Measurements from ENCODE around the gene MAPK10.
A peak's percentile ranks its signal among the peaks of the same experiment; 100 is the strongest.

Gene MAPK10

DNA sequence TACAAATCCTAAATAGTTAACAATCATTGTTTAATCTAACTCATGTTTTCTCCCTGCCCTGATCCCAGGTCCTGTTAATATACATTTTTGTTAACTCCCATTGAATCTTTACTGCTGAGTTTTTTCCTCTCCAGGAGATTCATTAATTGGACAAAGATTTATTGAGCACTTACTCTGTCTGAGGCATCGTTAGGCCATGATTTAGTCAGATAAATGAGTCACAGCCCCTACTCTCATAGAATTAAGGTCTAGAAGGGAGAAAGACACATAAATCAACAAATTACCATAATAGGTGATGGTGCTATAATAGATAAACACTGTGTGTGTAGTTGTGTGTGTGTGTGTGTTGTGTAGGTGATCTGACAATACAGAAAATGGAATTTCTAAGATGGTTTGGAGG lies 112.5 kb downstream of the MAPK10 start:
- DNase-seq (ENCODE audit: low read depth) = no peak
- H3K4me3 ChIP-seq (ENCODE audit: control insufficient read depth, low read depth, low read length) = no peak overlapping the region
- TF ChIP-seq, protein P1, sequence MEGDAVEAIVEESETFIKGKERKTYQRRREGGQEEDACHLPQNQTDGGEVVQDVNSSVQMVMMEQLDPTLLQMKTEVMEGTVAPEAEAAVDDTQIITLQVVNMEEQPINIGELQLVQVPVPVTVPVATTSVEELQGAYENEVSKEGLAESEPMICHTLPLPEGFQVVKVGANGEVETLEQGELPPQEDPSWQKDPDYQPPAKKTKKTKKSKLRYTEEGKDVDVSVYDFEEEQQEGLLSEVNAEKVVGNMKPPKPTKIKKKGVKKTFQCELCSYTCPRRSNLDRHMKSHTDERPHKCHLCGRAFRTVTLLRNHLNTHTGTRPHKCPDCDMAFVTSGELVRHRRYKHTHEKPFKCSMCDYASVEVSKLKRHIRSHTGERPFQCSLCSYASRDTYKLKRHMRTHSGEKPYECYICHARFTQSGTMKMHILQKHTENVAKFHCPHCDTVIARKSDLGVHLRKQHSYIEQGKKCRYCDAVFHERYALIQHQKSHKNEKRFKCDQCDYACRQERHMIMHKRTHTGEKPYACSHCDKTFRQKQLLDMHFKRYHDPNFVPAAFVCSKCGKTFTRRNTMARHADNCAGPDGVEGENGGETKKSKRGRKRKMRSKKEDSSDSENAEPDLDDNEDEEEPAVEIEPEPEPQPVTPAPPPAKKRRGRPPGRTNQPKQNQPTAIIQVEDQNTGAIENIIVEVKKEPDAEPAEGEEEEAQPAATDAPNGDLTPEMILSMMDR (IDR thresholded peaks at IDR 0.05; ENCODE audit: control insufficient read depth, insufficient read depth, low read depth, low read length, missing control alignments) = no peak

DNA sequence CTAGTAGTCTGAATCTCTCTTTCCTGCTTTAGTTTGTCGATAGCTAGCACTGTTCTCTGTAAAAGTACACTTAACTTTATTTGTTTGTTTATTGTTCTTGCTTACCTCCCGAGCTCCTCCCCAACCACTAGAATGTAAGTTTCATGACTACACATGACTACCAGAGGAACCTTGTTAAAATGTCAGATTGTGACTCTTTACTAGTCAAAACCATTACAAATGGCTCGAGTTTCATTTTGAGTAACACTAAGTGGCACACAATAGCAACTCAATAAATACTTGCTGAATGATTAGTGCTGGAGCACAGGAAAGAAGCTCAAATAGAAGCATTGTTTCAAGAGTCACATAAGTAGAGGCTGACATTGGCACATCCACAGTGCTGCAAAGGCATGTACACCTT lies 116.1 kb downstream of the MAPK10 start:
- TF ChIP-seq, protein P1 (IDR thresholded peaks at IDR 0.05; ENCODE audit: control insufficient read depth, insufficient read depth, low read depth, low read length, missing control alignments) = no peak
- DNase-seq (ENCODE audit: low read depth) = no peak
- H3K4me3 ChIP-seq (ENCODE audit: control insufficient read depth, low read depth, low read length) = no peak overlapping the region

DNA sequence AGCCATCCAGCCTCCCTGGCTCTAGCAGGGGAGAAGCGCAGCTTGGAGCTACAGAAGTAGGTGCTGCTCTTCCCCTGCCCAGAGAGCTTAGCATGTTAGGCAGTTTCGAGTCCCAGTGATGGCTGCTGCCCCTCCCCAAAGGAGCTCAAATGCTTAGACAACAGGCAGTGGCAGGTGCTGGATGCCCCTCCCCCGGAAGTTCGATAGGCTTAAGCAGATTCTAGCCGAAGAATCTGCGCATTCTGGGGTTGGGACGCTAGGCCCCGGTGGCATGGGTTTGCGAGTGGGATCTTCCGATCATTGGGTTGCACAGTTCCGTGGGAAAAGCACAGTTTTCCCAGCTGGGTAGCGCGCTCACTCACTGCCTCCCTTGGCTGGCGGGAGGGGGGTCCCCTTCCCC lies 117.2 kb downstream of the MAPK10 start:
- H3K4me3 ChIP-seq (ENCODE audit: control insufficient read depth, low read depth, low read length) = no peak overlapping the region
- TF ChIP-seq, protein P1 (IDR thresholded peaks at IDR 0.05; ENCODE audit: control insufficient read depth, insufficient read depth, low read depth, low read length, missing control alignments) = no peak
- DNase-seq (ENCODE audit: low read depth) = no peak

DNA sequence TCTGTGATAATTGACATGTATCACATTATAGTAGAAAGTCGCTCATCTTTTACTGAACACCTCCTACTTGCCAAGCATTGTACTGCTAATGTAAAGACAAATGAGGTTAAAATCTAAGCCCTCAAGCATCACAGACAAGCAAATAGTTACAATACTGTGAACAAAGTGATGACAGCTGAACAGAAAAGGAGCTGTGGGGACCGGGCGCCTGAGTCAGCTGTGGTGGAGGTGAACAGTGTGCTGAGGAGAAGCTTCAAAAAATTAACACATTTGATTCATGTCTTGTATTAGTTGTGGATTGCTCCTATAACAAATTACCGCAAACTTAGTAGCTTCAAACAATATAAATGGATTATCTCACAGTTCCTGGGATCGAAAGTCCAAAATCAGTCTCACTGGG lies 124.3 kb downstream of the MAPK10 start:
- H3K4me3 ChIP-seq (ENCODE audit: control insufficient read depth, low read depth, low read length) = no peak overlapping the region
- TF ChIP-seq, protein P1 (IDR thresholded peaks at IDR 0.05; ENCODE audit: control insufficient read depth, insufficient read depth, low read depth, low read length, missing control alignments) = no peak
- DNase-seq (ENCODE audit: low read depth) = no peak

DNA sequence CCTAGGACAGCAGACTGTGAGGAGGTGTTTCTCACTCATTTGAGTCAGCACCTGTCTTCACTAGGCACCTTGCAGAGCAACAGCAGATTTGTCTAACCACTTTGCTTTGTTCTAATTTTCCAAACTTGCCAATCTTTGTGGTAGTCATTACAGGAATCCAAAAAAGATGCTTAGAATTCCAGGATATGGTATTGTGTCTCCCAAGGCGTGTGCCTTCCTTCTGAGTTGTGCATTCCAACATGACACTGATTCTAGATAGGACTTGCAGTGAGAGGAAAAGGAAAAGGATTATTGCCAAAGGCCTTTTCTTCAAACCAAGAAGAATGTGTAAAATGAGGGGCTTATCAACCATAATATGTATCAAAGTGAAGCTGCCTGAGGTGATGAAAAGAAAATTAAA lies 126.2 kb downstream of the MAPK10 start:
- no peak overlapping the region for H3K4me3 ChIP-seq (ENCODE audit: control insufficient read depth, low read depth, low read length)
- no peak for DNase-seq (ENCODE audit: low read depth)

DNA sequence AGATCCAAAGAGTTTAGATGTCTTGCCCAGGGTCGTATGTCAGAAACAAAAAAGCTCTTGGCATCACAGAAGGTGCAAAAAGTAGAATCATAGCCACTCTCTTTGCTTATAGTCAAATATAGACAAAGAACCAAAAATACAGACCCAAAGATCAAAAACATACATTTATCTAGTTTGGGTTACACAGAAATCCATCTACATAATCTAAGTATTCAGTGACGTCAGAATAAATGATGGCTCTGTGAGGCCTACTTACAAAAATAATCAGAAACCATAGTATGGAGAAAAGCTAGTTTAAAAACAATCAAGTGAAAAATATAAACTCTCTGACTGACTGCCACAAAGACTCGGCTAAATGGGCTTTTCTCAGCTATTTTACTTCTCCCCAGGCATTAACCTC lies 126.8 kb downstream of the MAPK10 start:
- no peak for DNase-seq (ENCODE audit: low read depth)
- TF ChIP-seq, protein P1 (IDR thresholded peaks at IDR 0.05; ENCODE audit: control insufficient read depth, insufficient read depth, low read depth, low read length, missing control alignments) = no peak
- no peak overlapping the region for H3K4me3 ChIP-seq (ENCODE audit: control insufficient read depth, low read depth, low read length)

More for the DNA sequence above, 126.2 kb downstream of the MAPK10 start:
- TF ChIP-seq, protein P1 (IDR thresholded peaks at IDR 0.05; ENCODE audit: control insufficient read depth, insufficient read depth, low read depth, low read length, missing control alignments) = no peak

DNA sequence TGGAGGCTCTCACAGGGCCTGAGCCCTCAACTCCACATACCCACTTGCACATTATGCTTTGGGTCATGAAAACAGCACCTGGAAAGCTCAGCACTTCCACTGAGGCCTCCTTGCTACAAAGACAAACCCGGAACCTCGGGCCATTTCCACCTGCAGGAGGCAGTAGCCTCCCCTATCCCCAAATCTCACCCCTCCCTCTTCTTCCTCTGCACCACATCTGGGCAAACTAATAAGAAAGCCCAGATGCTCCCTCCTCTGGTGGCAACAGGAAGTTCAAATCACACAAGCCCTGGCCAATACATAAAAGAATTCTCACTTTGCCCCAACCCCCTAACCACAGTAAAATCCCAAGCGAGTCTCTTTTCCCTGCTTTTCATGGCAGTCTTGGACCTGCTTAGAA lies 136.4 kb downstream of the MAPK10 start:
- H3K4me3 ChIP-seq (ENCODE audit: control insufficient read depth, low read depth, low read length) = no peak overlapping the region
- DNase-seq (ENCODE audit: low read depth) = peak; percentile 17
- TF ChIP-seq, protein P1 (IDR thresholded peaks at IDR 0.05; ENCODE audit: control insufficient read depth, insufficient read depth, low read depth, low read length, missing control alignments) = peak; percentile 71
